H1 (cell line): ENCODE measurements around the gene ATP6AP1. TPM values are rescaled to one million over a fixed set of nuclear protein-coding genes. Genes with fewer than 3 reads are reported as not detected.

Source experiments
- CEBPB ChIP-seq: IDR thresholded peaks from 2 replicates; pipeline ENCODE4 v1.6.1; 2012; ENCODE audit warnings: low read depth, low read length
- CHD2 ChIP-seq: IDR thresholded peaks from 2 replicates; pipeline ENCODE4 v1.6.1; 2012; ENCODE audit warnings: low read length, improper control_type of control experiment
- CHD7 ChIP-seq: fragments of 300-600 bp; sonication (generic); IDR thresholded peaks from 2 replicates; pipeline ENCODE4 v1.7.1; 2012; ENCODE audit warnings: low read length, moderate library complexity, mild to moderate bottlenecking, inconsistent platforms; ENCODE audit not compliant: insufficient replicate concordance
- KDM4A ChIP-seq: IDR thresholded peaks from one replicate; pipeline ENCODE4 v1.7.1; 2012; ENCODE audit warnings: low read depth, mild to moderate bottlenecking, moderate library complexity, low read length, inconsistent platforms; ENCODE audit not compliant: severe bottlenecking
- POLR2AphosphoS5 ChIP-seq: IDR thresholded peaks from 2 replicates; pipeline ENCODE4 v1.6.1; 2011; ENCODE audit warnings: low read depth, low read length
- RBBP5 ChIP-seq: IDR thresholded peaks from 2 replicates; pipeline ENCODE4 v1.7.1; 2012; ENCODE audit warnings: low read depth, mild to moderate bottlenecking, inconsistent platforms, low read length, moderate library complexity, borderline replicate concordance
- RFX5 ChIP-seq: IDR thresholded peaks from 2 replicates; pipeline ENCODE4 v1.6.1; 2011; ENCODE audit warnings: low read depth, low read length, improper control_type of control experiment, borderline replicate concordance
- RXRA ChIP-seq: IDR thresholded peaks from 2 replicates; pipeline ENCODE4 v1.6.1; 2011; ENCODE audit warnings: low read depth, mild to moderate bottlenecking, low read length, moderate library complexity; ENCODE audit not compliant: insufficient read depth
- TAF7 ChIP-seq: optimal IDR thresholded peaks from 2 replicates; pipeline ENCODE3; 2011; ENCODE audit warnings: low read depth, mild to moderate bottlenecking, inconsistent platforms, low read length, moderate library complexity, borderline replicate concordance
- polyA plus RNA-seq, 7 experiments: library from polyadenylated mRNA; depleted of rRNA in 3 of 7; stranded (reverse) in 5 of 7; unstranded in 2 of 7; fragments of >200 nt in 5 of 7; fragments of 200-250 nt in 2 of 7; gene quantifications; 1 replicate in 5 of 7; 2 replicates in 1 of 7; 4 replicates in 1 of 7; pipeline versions ENCODE4 v1.2.1 to v1.2.3, GENCODE V29; 2011 to 2013; ENCODE audit warnings: missing spikeins in 2 of 7, mixed read lengths in 2 of 7
- total RNA-seq: library from RNA; stranded (reverse); fragmentation: NEBNext Ultra II Directional; extraction: Animal tissue kit (Norgen Biotek cat#: 25700); gene quantifications from 2 replicates; pipeline ENCODE4 v1.2.1, GENCODE V29; 2021

Gene ATP6AP1
- total and polyA plus RNA-seq, 2 of the 8 experiments (the other 6 are each of a cell fraction or from before 2014, with no cell fraction given), result 44.6 to 80.8 TPM

GRCh38 chrX:154413142-154413541 lies 15.3 kb upstream of the ATP6AP1 start (continued):
- TF ChIP-seq CHD7 (no peak), POLR2AphosphoS5 (no peak), RFX5 (no peak), RBBP5 (no peak), RXRA (no peak), TAF7 (no peak), KDM4A (no peak), CEBPB (no peak), CHD2 (no peak)
